GM23338 (cell line): ENCODE data around the gene ZMYM4. TPM values are rescaled to one million over a fixed set of nuclear protein-coding genes. Genes with fewer than 3 reads are reported as not detected.

ENCODE experiments used
- ATAC-seq: fragments of 200-7000 bp; cut with Tn5 transposase; 3 replicates; pipeline ENCODE4 v1.9.1; 2020
- DNase-seq: peaks from one replicate; pipeline ENCODE4 v3.0.0-alpha.2; 2015; ENCODE audit warnings: low spot score
- H2AFZ ChIP-seq: fragments of 200-600 bp; sonication (generic); 2 replicates; pipeline ENCODE4 v1.8.0; 2016; ENCODE audit warnings: antibody characterized with exemption, mild to moderate bottlenecking, moderate library complexity
- H3F3A ChIP-seq: fragments of 200-600 bp; sonication (generic); replicated peaks from 2 replicates; pipeline ENCODE4 v1.8.0; 2017; ENCODE audit warnings: antibody characterized with exemption, mixed run types, low read depth
- H3K27ac ChIP-seq: fragments of 200-600 bp; sonication (generic); 2 replicates; pipeline ENCODE4 v1.6.1; 2016; ENCODE audit warnings: low read depth
- H3K27me3 ChIP-seq: fragments of 200-600 bp; sonication (generic); 2 replicates; pipeline ENCODE4 v1.8.0; 2016; ENCODE audit warnings: mild to moderate bottlenecking, mixed run types, moderate library complexity; ENCODE audit not compliant: insufficient read depth
- H3K36me3 ChIP-seq: fragments of 200-600 bp; sonication (generic); 2 replicates; pipeline ENCODE4 v1.8.0; 2016; ENCODE audit warnings: mild to moderate bottlenecking; ENCODE audit not compliant: insufficient read depth
- H3K4me1 ChIP-seq: fragments of 200-600 bp; sonication (generic); 2 replicates; pipeline ENCODE4 v1.8.0; 2016; ENCODE audit warnings: mild to moderate bottlenecking, moderate library complexity; ENCODE audit not compliant: insufficient read depth
- H3K4me2 ChIP-seq: fragments of 200-600 bp; sonication (generic); 2 replicates; pipeline ENCODE4 v1.7.1; 2017; ENCODE audit warnings: mixed run types
- H3K4me3 ChIP-seq: fragments of 200-600 bp; sonication (generic); 2 replicates; pipeline ENCODE4 v1.6.1; 2016; ENCODE audit warnings: mixed run types
- H3K79me2 ChIP-seq: fragments of 200-600 bp; sonication (generic); replicated peaks from 2 replicates; pipeline ENCODE4 v1.8.0; 2017; ENCODE audit warnings: mild to moderate bottlenecking; ENCODE audit not compliant: insufficient read depth
- H3K9me2 ChIP-seq: fragments of 200-600 bp; sonication (generic); 2 replicates; pipeline ENCODE4 v1.8.0; 2017; ENCODE audit not compliant: insufficient read depth
- H4K20me1 ChIP-seq: fragments of 200-600 bp; sonication (generic); replicated peaks from 2 replicates; pipeline ENCODE4 v1.8.0; 2017; ENCODE audit warnings: mild to moderate bottlenecking; ENCODE audit not compliant: insufficient read depth
- H3K27ac Mint-ChIP-seq: 2 replicates; pipeline ENCODE4 v1.8.0; 2020; ENCODE audit warnings: inconsistent platforms, mild to moderate bottlenecking, moderate library complexity, mixed read lengths
- H3K27me3 Mint-ChIP-seq: 3 replicates; pipeline ENCODE4 v1.8.0; 2022; ENCODE audit warnings: low read depth, mild to moderate bottlenecking, moderate library complexity, mixed read lengths, inconsistent platforms; ENCODE audit not compliant: insufficient read depth, poor library complexity
- H3K36me3 Mint-ChIP-seq: 3 replicates; pipeline ENCODE4 v1.8.0; 2021; ENCODE audit warnings: low read depth, mild to moderate bottlenecking, inconsistent platforms, moderate library complexity, mixed read lengths
- H3K4me1 Mint-ChIP-seq: 3 replicates; pipeline ENCODE4 v1.8.0; 2020; ENCODE audit warnings: mild to moderate bottlenecking, inconsistent platforms, mixed read lengths
- H3K4me3 Mint-ChIP-seq: 3 replicates; pipeline ENCODE4 v1.8.0; 2021; ENCODE audit warnings: moderate library complexity, mild to moderate bottlenecking, inconsistent platforms, mixed read lengths
- H3K9me3 Mint-ChIP-seq: 3 replicates; pipeline ENCODE4 v1.8.0; 2020; ENCODE audit warnings: moderate library complexity, mild to moderate bottlenecking, inconsistent platforms, mixed read lengths
- CREB1 ChIP-seq: fragments of 250-450 bp; sonication (Bioruptor Pico); IDR thresholded peaks from 2 replicates; pipeline ENCODE4 v1.5.0; 2020; ENCODE audit warnings: low read depth, mild to moderate bottlenecking, moderate library complexity
- CTCF ChIP-seq, 2 experiments: fragments of 200-600 bp in 1 of 2; sonication (generic) in 1 of 2; conservative IDR thresholded peaks; 2 replicates each; pipeline versions ENCODE4 v1.5.1 to v1.6.1; 2016 to 2017; ENCODE audit warnings: antibody characterized with exemption in 2 of 2, low read depth in 2 of 2, mild to moderate bottlenecking in 2 of 2, moderate library complexity in 1 of 2
- ETS1 ChIP-seq: IDR thresholded peaks from 2 replicates; pipeline ENCODE4 v1.6.1; 2016; ENCODE audit warnings: antibody characterized with exemption
- EZH2 ChIP-seq: fragments of 200-600 bp; sonication (generic); IDR thresholded peaks from one replicate; pipeline ENCODE4 v1.8.0; 2017; ENCODE audit warnings: antibody characterized with exemption, mild to moderate bottlenecking, low read depth; ENCODE audit not compliant: unreplicated experiment
- EZH2phosphoT487 ChIP-seq: fragments of 200-600 bp; sonication (generic); IDR thresholded peaks from one replicate; pipeline ENCODE4 v1.8.1; 2018; ENCODE audit warnings: antibody characterized with exemption; ENCODE audit not compliant: unreplicated experiment
- JUNB ChIP-seq: IDR thresholded peaks from one replicate; pipeline ENCODE4 v1.6.1; 2016; ENCODE audit warnings: antibody characterized with exemption; ENCODE audit not compliant: unreplicated experiment
- NANOG ChIP-seq: IDR thresholded peaks from 2 replicates; pipeline ENCODE4 v1.6.1; 2016; ENCODE audit warnings: antibody characterized with exemption, borderline replicate concordance
- POLR2AphosphoS5 ChIP-seq: IDR thresholded peaks from 2 replicates; pipeline ENCODE4 v1.6.1; 2016; ENCODE audit warnings: antibody characterized with exemption, low read depth
- REST ChIP-seq: IDR thresholded peaks from one replicate; pipeline ENCODE4 v1.6.1; 2018; ENCODE audit warnings: antibody characterized with exemption; ENCODE audit not compliant: unreplicated experiment
- STAT1 ChIP-seq: IDR thresholded peaks from one replicate; pipeline ENCODE4 v1.6.1; 2016; ENCODE audit warnings: antibody characterized with exemption; ENCODE audit not compliant: unreplicated experiment
- ZNF114 ChIP-seq: fragments of 250-450 bp; sonication (Bioruptor Pico); IDR thresholded peaks from 2 replicates; pipeline ENCODE4 v1.5.0; 2020; ENCODE audit warnings: mild to moderate bottlenecking, moderate library complexity
- ZNF331 ChIP-seq: fragments of 250-450 bp; sonication (Bioruptor Pico); IDR thresholded peaks from 2 replicates; pipeline ENCODE4 v1.5.0; 2020; ENCODE audit warnings: low read depth, mild to moderate bottlenecking, moderate library complexity
- ZNF462 ChIP-seq: fragments of 250-450 bp; sonication (Bioruptor Pico); IDR thresholded peaks from 2 replicates; pipeline ENCODE4 v1.5.0; 2020; ENCODE audit warnings: mild to moderate bottlenecking, moderate library complexity
- polyA plus RNA-seq: library from polyadenylated mRNA; unstranded; fragments of >200 nt; fragmentation: Nextera tagmentation; extraction: Ambion mirVana; gene quantifications from 2 replicates; pipeline ENCODE4 v1.2.1, GENCODE V29; 2016
- total RNA-seq: library from RNA; depleted of rRNA; stranded (reverse); fragments of >200 nt; shearing (Covaris generic); gene quantifications from 2 replicates; pipeline ENCODE4 v1.2.3, GENCODE V29; 2014

The ZMYM4 gene
- total and polyA plus RNA-seq, 2 experiments from 2014 or later = 65.4 to 68.5 TPM

- peaks cover 31% of the 10 kb centered on the region for H3K9me3 Mint-ChIP-seq
- Histone ChIP-seq H3F3A (no peaks in the 10 kb centered on the region), H3K27me3 (no peaks in the 10 kb centered on the region), H3K27ac (no peak overlapping the region), H3K4me3 (no peak overlapping the region), H3K9me2 (peaks cover 5% of the 10 kb centered on the region; the same call in 1 of the 2 replicates), H3K36me3 (peaks cover 23% of the 10 kb centered on the region), H3K4me1 (no peaks in the 10 kb centered on the region), H2AFZ (no peak overlapping the region), H3K79me2 (no peaks in the 10 kb centered on the region), H4K20me1 (no peaks in the 10 kb centered on the region; the same call in 1 of the 2 replicates), H3K4me2 (no peak overlapping the region)
- no peak overlapping the region for H3K27ac Mint-ChIP-seq
- TF ChIP-seq ZNF331 (CRISPR knock-in tag) (no peak), NANOG (no peak), STAT1 (no peak), JUNB (no peak), ZNF462 (no peak), ZNF114 (CRISPR knock-in tag) (no peak), EZH2phosphoT487 (no peak), EZH2 (no peak), ETS1 (no peak), CREB1 (CRISPR knock-in tag) (no peak), POLR2AphosphoS5 (no peak), CTCF (conservative IDR thresholded peaks at IDR 0.05; ENCODE audit: low read depth in 2 of 2) (no peak), REST (no peak)
- ATAC-seq (no peak), DNase-seq (no peak)
- peaks cover 69% of the 10 kb centered on the region for H3K36me3 Mint-ChIP-seq
- H3K4me3 Mint-ChIP-seq = no peak overlapping the region
- no peaks in the 10 kb centered on the region for H3K4me1 Mint-ChIP-seq
- H3K27me3 Mint-ChIP-seq = peaks cover 1% of the 10 kb centered on the region
These were observed 194.7 kb downstream of the ZMYM4 start for GRCh38 chr1:35463232-35463631.
